Hematopoietic multipotent progenitor cell treated with erythropoietin and hydrocortisone succinate and interleukin-3 and kit ligand, for 4 days (in vitro differentiated cells): ENCODE results near the gene CSF2.
"Not testable (repeated sequence)": the region's sequence is repeated elsewhere in the genome, so short reads cannot be mapped to it uniquely, and the experiment has no call there.

Experiments used
- DNase-seq: peaks from one replicate; pipeline ENCODE4 v3.0.0-alpha.2; 2015

Gene CSF2

GRCh38 chr5:132094393-132095076 lies 20.9 kb downstream of the CSF2 start:
- no peak for DNase-seq

- no peak for DNase-seq
Measured at GRCh38 chr5:132095077-132095410, 21.5 kb downstream of the CSF2 start.

- peak; percentile 88 for DNase-seq
Measured at GRCh38 chr5:132095424-132095972, 21.9 kb downstream of the CSF2 start.

GRCh38 chr5:132096904-132097303 lies 23.3 kb downstream of the CSF2 start:
- no peak for DNase-seq

- DNase-seq = peak; percentile 84
Measured at GRCh38 chr5:132098151-132098594, 24.6 kb downstream of the CSF2 start.

- no peak for DNase-seq
Measured at GRCh38 chr5:132098621-132099020, 25.0 kb downstream of the CSF2 start.

- DNase-seq = no peak
Measured at GRCh38 chr5:132099076-132099748, 25.6 kb downstream of the CSF2 start.

GRCh38 chr5:132099905-132100304 lies 26.3 kb downstream of the CSF2 start:
- DNase-seq = no peak

- DNase-seq = no peak
Measured at GRCh38 chr5:132100672-132101261, 27.2 kb downstream of the CSF2 start.

- DNase-seq = no peak
Measured at GRCh38 chr5:132101385-132101880, 27.8 kb downstream of the CSF2 start.

- no peak for DNase-seq
Measured at GRCh38 chr5:132102101-132102701, 28.6 kb downstream of the CSF2 start.

- no peak for DNase-seq
Measured at GRCh38 chr5:132102944-132103331, 29.3 kb downstream of the CSF2 start.

- peak; percentile 84 for DNase-seq
Measured at GRCh38 chr5:132103332-132103951, 29.9 kb downstream of the CSF2 start.

- no peak for DNase-seq
Measured at GRCh38 chr5:132103969-132104391, 30.4 kb downstream of the CSF2 start.

- DNase-seq = no peak
Measured at GRCh38 chr5:132104556-132104955, 31.0 kb downstream of the CSF2 start.

- DNase-seq = no peak
Measured at GRCh38 chr5:132105688-132106087, 32.1 kb downstream of the CSF2 start.

- not testable (repeated sequence) for DNase-seq
Measured at GRCh38 chr5:132108495-132108894, 34.9 kb downstream of the CSF2 start.

GRCh38 chr5:132108957-132109356 lies 35.4 kb downstream of the CSF2 start:
- DNase-seq = not testable (repeated sequence)

- DNase-seq = no peak
Measured at GRCh38 chr5:132109494-132110053, 36.0 kb downstream of the CSF2 start.

- no peak for DNase-seq
Measured at GRCh38 chr5:132110195-132110594, 36.6 kb downstream of the CSF2 start.

- no peak for DNase-seq
Measured at GRCh38 chr5:132110930-132111329, 37.3 kb downstream of the CSF2 start.

GRCh38 chr5:132112111-132112510 lies 38.5 kb downstream of the CSF2 start:
- DNase-seq = no peak
